ENCODE measurements around the gene ATG10. TPM values are rescaled to one million over a fixed set of nuclear protein-coding genes. Genes with fewer than 3 reads are reported as not detected.
A peak's percentile ranks its signal among the peaks of the same experiment; 100 is the strongest.

ATG10 gene
- total and polyA plus RNA-seq, 8 donors: 6.4 to 15.7 (median 11.1) TPM

- no peak for ATAC-seq
- Histone ChIP-seq H3K27ac (peak overlapping the region in 1 of 2 donors; percentile 30), H3K4me3 (no peak overlapping the region), H3K9me3 (no peaks in the 10 kb centered on the region), H3K27me3 (no peaks in the 10 kb centered on the region), H3K36me3 (no peaks in the 10 kb centered on the region), H3K4me1 (peaks cover 15 to 20% of the 10 kb centered on the region in 2 donors)
- no peak for TF ChIP-seq CTCF (IDR thresholded peaks at IDR 0.05)
- intact Hi-C loops (cut with DNase I): no loop called here
- DNase-seq: no peak
These were observed 196.5 kb downstream of the ATG10 start for GRCh38 chr5:82168294-82168693.

GRCh38 chr5:82169892-82170291, 198.1 kb downstream of the ATG10 start:
- intact Hi-C loops (cut with DNase I): no loop called here
- Histone ChIP-seq H3K4me1 (peaks cover 13 to 20% of the 10 kb centered on the region in 2 donors), H3K27me3 (no peaks in the 10 kb centered on the region), H3K9me3 (no peaks in the 10 kb centered on the region), H3K4me3 (no peak overlapping the region), H3K27ac (no peak overlapping the region), H3K36me3 (no peaks in the 10 kb centered on the region)
- ATAC-seq (no peak), DNase-seq (no peak)
- TF ChIP-seq CTCF (IDR thresholded peaks at IDR 0.05): no peak

GRCh38 chr5:82174128-82174918, 202.5 kb downstream of the ATG10 start:
- DNase-seq: peak in 3 of 4 donors; percentile 52 to 81 (median 57)
- ATAC-seq: peak; percentile 92
- Histone ChIP-seq H3K36me3 (no peaks in the 10 kb centered on the region), H3K4me1 (peaks cover 4 to 8% of the 10 kb centered on the region in 2 donors), H3K9me3 (no peaks in the 10 kb centered on the region), H3K27ac (peak overlapping the region; percentile 31 to 80), H3K4me3 (no peak overlapping the region), H3K27me3 (no peaks in the 10 kb centered on the region)
- intact Hi-C loops (cut with DNase I): no loop called here
- TF ChIP-seq CTCF (IDR thresholded peaks at IDR 0.05): peak; percentile 46 to 60

DNA sequence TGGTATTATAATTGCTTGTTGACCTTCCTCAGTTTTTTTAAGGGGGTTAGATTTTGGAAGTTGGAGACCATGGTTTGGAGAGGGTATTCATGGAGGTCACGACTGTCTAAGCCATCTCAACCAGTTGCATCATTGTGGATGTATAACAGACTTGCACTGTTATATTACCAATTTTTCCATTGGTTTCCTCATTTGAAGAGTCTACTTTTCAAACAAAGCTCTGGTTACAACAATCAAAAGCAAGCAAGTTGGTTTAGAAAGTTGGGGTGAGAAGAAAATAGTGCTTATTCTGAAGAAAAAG, 203.0 kb downstream of the ATG10 start:
- Histone ChIP-seq H3K27ac (peak overlapping the region; percentile 31 to 80), H3K4me1 (peaks cover 4 to 8% of the 10 kb centered on the region in 2 donors), H3K36me3 (no peaks in the 10 kb centered on the region), H3K27me3 (no peaks in the 10 kb centered on the region), H3K9me3 (no peaks in the 10 kb centered on the region), H3K4me3 (no peak overlapping the region)
- no peak for TF ChIP-seq CTCF (IDR thresholded peaks at IDR 0.05)
- DNase-seq (no peak), ATAC-seq (no peak)
- intact Hi-C loops (cut with DNase I): no loop called here

DNA sequence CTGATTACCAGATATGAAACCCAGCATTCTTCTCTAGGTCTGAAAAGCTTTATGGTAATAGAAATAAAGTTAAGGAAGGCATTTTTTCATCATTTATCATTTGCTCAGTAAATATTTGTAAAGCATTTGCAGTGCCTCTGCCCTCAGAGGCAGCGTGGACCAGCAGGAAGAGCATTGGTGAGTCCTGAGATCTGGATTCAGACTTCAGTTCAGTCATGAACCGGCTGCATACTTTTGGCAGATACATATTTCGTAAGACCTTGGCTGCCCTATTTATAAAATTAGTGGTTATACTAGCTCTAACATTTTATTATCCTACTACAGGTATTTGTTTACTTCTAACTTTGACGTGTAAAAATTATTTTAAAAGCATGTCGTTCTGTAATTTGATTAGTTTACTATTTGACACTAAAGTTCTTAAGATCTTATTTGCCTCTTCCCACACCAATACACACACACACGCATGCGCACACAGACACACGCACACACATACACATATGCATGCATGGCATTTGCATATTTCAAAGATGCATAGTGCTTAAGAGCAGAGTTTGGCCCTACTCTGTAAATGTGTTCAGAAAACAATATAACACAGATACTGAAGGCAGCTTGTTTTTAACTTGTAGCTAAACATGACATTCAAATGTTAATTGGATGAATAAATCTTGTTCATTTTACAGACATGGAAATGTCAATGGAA, 204.4 kb downstream of the ATG10 start:
- H3K9me3 ChIP-seq: no peaks in the 10 kb centered on the region
- TF ChIP-seq CTCF (IDR thresholded peaks at IDR 0.05): no peak
- peaks cover 4 to 8% of the 10 kb centered on the region in 2 donors for H3K4me1 ChIP-seq
- H3K4me3 ChIP-seq: no peak overlapping the region
- H3K27me3 ChIP-seq: no peaks in the 10 kb centered on the region
- H3K36me3 ChIP-seq: no peaks in the 10 kb centered on the region
- DNase-seq: peak in 1 of 4 donors; percentile 10
- intact Hi-C loops (cut with DNase I): no loop called here
- H3K27ac ChIP-seq: no peak overlapping the region
- ATAC-seq: no peak

All from left lung (tissue), 10 donors.